ENCODE measurements around the gene AKAP6. TPM values are rescaled to one million over a fixed set of nuclear protein-coding genes. Genes with fewer than 3 reads are reported as not detected.

The AKAP6 gene, protein sequence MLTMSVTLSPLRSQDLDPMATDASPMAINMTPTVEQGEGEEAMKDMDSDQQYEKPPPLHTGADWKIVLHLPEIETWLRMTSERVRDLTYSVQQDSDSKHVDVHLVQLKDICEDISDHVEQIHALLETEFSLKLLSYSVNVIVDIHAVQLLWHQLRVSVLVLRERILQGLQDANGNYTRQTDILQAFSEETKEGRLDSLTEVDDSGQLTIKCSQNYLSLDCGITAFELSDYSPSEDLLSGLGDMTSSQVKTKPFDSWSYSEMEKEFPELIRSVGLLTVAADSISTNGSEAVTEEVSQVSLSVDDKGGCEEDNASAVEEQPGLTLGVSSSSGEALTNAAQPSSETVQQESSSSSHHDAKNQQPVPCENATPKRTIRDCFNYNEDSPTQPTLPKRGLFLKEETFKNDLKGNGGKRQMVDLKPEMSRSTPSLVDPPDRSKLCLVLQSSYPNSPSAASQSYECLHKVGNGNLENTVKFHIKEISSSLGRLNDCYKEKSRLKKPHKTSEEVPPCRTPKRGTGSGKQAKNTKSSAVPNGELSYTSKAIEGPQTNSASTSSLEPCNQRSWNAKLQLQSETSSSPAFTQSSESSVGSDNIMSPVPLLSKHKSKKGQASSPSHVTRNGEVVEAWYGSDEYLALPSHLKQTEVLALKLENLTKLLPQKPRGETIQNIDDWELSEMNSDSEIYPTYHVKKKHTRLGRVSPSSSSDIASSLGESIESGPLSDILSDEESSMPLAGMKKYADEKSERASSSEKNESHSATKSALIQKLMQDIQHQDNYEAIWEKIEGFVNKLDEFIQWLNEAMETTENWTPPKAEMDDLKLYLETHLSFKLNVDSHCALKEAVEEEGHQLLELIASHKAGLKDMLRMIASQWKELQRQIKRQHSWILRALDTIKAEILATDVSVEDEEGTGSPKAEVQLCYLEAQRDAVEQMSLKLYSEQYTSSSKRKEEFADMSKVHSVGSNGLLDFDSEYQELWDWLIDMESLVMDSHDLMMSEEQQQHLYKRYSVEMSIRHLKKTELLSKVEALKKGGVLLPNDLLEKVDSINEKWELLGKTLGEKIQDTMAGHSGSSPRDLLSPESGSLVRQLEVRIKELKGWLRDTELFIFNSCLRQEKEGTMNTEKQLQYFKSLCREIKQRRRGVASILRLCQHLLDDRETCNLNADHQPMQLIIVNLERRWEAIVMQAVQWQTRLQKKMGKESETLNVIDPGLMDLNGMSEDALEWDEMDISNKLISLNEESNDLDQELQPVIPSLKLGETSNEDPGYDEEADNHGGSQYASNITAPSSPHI (N-terminal part only)
- total RNA-seq, result 100 to 1,000 TPM in 1 of 2 donors, 10 to 100 TPM in 1; 33.5 to 108 TPM
- long read RNA-seq, donor 1, partial matches to known transcripts, result 3 of 16 reads
- long read RNA-seq, donor 1, other reads (novel, unspliced or antisense), result 13 of 16 reads
- long read RNA-seq, donor 2, partial matches to known transcripts, result 7 of 21 reads
- long read RNA-seq, donor 2, other reads (novel, unspliced or antisense), result 14 of 21 reads

GRCh38 chr14:32329146-32329545 lies at the start of gene AKAP6:
Gene AKAP6 (plus strand): TSS chr14:32329298. CDS start chr14:32433494, 104,196 bp downstream.
- intact Hi-C loops (cut with DNase I), result no loop called here
- no peak for DNase-seq (ENCODE audit: low spot score)

DNA sequence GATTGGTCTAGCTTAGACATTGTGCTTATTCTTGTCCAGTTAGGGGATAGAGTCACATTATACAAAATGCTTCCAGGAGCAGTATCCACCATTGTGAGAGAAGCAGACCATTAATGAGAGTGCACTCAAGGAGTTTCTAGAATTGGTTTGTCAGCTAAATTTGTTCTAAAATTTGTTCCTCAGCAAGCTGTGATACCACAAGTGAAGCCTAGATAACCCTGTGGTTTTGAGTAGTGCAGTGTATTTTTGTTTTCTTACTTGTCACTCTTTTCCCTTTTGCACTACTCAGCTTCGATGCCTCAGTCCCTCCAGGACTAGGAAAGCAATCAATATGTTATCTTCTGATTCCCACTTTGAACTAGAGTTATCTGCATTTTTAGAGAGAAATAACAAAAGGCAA lies 42.5 kb upstream of the AKAP6 start:
- intact Hi-C loops (cut with DNase I), result no loop called here

GRCh38 chr14:32296366-32296765 lies 32.7 kb upstream of the AKAP6 start:
- intact Hi-C loops (cut with DNase I), result no loop called here
- no peak for DNase-seq (ENCODE audit: low spot score)

More for the DNA sequence above, 42.5 kb upstream of the AKAP6 start:
- no peak for DNase-seq (ENCODE audit: low spot score)

- intact Hi-C loops (cut with DNase I), result no loop called here
- no peak for DNase-seq (ENCODE audit: low spot score)
Observed at GRCh38 chr14:32298346-32298745, 30.8 kb upstream of the AKAP6 start.

DNA sequence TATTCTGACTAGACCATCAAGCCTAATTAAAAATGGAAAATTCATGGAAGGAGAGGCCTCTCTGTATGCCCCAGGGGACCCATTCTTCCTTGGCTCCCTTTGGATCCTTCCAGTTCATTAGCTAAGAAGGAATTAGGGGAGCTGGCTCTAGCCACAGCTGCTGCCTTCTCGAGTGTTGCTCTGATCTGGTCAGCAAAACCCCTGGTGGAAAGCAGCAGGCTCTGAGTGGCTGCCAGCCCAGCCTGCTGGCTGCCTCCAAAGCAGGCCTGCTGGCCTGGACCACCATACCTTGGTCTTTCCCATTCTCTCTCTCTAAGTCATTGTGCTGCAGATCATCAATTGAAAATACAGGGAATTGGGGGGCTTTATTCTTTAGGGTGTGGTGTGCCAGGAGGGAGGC lies 29.0 kb upstream of the AKAP6 start:
- no peak for DNase-seq (ENCODE audit: low spot score)
- intact Hi-C loops (cut with DNase I), result no loop called here

DNA sequence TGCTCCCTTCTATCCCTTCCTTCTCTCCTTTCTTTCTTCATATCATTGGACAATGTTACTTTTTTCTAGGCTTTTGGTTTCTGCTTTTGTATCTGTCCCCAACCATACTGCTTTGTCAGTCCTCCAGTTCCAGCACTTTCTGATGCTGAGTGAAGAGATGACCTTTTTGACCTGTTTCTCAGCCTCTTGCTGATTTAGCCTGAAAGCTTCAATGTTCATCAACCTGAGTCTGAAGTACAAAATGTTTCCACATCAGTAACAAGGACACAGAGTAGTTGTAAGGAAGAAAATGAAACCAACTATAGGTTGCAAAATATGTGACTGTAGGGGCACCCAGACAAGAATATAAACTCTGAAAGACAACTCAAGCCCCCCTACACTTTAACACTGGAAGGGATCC lies 25.2 kb upstream of the AKAP6 start:
- DNase-seq (ENCODE audit: low spot score), result no peak

GRCh38 chr14:32304296-32304695 lies 24.8 kb upstream of the AKAP6 start:
- DNase-seq (ENCODE audit: low spot score), result no peak
- intact Hi-C loops (cut with DNase I), result no loop called here

More for the DNA sequence above, 25.2 kb upstream of the AKAP6 start:
- intact Hi-C loops (cut with DNase I), result no loop called here

DNA sequence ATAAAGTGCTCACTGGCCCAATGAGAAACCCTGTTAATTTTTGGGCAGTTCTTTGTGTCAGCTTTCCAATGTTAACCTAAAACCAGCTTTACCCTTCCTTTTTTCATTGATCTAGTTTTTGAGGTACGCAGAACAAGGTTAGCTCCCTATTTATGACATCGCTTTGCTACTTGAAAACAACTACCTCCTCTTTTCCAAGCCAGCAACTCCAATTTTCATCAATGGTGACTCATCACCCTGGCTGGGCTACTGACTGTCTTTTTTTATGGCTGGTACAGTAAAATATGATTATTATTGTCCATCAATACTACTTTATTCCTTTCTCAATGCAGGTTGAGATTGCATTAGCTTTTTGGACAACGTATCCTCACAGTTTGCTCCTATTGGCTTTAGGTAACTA lies 22.5 kb upstream of the AKAP6 start:
- DNase-seq (ENCODE audit: low spot score), result no peak
- intact Hi-C loops (cut with DNase I), result no loop called here

DNA sequence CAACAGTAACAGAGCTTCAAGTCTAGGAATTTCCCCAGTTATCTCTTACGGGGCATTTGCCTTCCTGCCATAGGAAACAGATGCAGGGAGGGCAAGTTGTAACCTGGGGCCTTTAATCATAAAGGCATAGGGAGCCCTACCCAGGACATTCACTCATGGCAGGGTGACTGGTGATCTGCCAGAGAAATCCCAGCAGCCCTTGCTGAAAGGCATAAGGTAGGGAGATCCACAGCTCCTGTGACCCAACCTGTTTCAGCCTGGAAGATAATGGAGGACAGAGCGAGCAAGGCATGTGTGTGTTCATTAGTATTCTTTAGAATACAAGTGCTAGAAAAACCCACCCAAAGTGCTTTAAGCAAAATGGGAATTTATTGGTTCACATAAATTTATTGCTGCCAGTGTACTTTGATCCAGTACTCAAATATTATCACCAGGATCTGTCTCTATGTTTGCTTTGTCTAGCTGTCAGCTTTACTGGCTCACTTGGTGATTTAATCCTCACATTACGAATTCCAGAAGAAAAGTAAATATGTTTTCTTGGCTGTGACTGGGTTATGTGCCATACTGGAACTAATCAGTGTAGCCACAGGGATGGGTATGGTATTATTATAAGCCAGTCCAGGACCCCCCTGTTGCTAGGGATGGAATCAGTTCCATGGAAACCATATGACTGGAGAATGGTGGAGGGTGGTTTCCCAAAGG lies 21.1 kb upstream of the AKAP6 start:
- intact Hi-C loops (cut with DNase I), result no loop called here
- no peak for DNase-seq (ENCODE audit: low spot score)

DNA sequence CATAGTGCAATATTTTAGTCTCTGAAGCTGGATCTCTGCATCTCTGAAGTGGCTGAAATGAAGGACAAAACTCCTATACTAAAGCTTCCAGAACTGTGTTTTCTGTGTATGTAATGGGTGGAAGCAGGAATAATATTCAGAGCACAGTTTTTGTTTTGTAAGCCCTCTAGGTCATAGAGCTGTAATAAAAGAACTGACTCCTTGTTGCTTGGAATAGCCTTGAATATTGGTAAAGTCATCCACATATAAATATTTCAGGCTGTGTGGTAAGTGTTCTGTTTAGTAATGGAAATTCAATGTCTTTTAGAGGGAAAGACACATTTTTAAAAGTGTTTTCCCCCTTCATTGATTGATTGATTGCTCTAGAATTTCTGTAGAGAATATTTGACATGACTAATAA lies 18.2 kb upstream of the AKAP6 start:
- intact Hi-C loops (cut with DNase I), result no loop called here
- DNase-seq (ENCODE audit: low spot score), result no peak

DNA sequence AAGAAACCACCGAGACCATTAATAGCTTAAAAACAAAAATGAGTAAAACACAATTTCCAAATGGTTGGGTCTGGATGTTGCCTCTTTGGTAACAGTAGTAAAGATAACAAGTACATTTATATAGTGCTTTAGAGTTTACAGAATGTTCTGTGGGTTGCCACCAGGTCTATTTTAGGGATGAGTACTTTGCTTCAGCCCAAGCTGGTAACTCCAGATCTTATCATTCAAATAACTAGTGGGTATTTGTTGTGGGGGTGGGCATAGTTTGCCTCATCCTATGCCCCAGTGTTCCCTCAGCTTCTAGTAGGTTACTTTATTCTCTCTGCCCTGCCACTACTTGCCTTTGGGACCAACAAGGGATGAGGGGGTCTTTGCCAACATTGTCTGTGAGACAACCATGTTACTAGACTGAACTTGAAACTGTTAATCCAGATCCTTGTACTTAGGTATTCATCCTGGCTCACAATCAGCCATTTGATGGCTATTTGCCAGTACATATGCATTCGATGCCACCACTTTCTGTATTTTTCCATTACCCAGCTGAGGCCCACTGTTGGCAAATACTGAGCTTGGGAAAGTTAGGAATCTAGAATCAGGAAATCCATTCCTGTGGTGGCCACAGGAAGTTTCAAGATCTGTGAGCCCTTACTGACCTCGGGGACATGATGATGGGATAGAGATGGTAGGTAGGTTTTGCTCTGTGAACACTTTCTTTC lies 17.6 kb upstream of the AKAP6 start:
- no peak for DNase-seq (ENCODE audit: low spot score)
- intact Hi-C loops (cut with DNase I), result no loop called here

DNA sequence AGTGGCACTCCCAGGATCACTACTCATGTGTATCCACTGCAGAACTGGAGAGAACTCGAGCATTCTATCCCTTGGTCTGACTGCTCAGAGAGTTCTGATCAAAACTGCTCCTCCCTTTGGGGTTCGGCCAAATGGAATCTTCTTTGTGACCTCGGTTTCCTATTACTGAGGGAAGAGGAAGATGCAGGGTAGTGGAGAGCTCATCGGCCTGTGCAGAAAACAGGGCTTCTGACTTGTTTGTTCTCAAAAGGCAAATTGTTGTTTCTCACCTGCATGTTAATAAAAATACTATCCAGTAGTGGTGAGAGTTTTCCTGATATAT lies 17.1 kb upstream of the AKAP6 start:
- DNase-seq (ENCODE audit: low spot score), result no peak
- intact Hi-C loops (cut with DNase I), result no loop called here

DNA sequence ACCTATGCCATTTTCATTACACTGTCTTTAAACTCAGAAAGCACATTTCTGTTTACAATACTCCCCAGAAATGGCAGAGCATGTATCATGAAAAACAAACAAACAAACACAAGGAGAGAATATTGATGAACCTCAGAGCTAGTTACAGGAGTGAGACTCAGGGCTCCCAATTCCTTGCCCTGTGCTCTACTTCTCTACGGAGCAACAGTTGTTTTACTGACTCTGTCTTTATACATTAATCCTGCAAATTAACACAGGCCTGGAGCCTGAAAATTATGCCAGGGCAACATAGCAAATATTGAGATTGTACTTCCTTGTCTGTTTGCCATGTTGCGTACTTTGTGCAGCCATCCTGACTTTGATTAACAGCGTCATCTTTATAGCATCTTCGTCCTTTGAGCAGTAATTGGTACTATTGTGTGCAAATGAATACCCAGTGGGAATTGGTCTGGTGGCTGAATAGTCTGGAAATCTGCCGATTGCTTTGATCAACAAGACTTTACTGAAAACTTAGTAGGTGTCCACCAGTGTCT lies 15.2 kb upstream of the AKAP6 start:
- DNase-seq (ENCODE audit: low spot score), result no peak
- intact Hi-C loops (cut with DNase I), result no loop called here

DNA sequence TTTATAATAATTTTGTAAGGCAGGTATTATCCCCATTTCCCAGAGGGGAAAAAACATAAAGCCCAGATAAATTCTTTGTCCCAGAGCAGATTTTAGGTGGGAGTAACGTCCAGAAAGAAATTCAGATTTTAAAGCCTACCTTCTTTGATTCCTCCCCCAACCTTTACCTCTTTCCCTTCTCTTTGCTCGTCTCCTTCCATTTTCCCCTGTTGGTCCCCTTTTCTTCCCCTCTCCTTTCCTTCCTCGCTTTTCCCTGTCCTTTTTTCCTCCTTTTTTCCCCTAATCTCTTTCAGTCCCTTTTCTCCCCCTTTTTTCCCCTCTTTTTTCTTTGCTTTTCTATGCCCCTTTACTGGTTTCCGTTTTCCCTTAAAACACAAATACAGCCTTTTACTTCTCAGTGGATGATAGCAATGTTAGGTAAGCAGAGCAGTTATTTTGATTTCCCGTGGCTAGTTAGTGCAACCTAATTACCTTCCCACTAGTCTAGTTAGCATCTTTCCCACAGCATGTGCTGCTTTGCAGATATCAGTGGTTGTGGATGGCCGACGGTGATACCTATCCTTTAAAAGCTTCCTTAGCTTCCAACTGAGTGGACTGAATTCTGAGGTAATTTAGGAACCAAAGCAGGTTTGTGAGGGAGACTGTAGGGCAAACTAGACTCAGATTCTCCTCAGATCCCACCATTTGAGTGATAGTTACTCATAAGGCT lies 10.9 kb upstream of the AKAP6 start:
- intact Hi-C loops (cut with DNase I), result no loop called here
- DNase-seq (ENCODE audit: low spot score), result no peak

GRCh38 chr14:32319368-32320049 lies 9.6 kb upstream of the AKAP6 start:
- no peak for DNase-seq (ENCODE audit: low spot score)
- intact Hi-C loops (cut with DNase I), result no loop called here

GRCh38 chr14:32324601-32325000 lies 4.5 kb upstream of the AKAP6 start:
- DNase-seq (ENCODE audit: low spot score), result no peak
- intact Hi-C loops (cut with DNase I), result no loop called here
